KG1 (cell line): ENCODE measurements around the gene CA6.
"Not testable (repeated sequence)": the region's sequence is repeated elsewhere in the genome, so short reads cannot be mapped to it uniquely, and the experiment has no call there.

ENCODE experiments used
- DNase-seq: peaks from one replicate; lab custom pipeline; 2025; lab: John Stamatoyannopoulos, UW

The CA6 gene

DNA sequence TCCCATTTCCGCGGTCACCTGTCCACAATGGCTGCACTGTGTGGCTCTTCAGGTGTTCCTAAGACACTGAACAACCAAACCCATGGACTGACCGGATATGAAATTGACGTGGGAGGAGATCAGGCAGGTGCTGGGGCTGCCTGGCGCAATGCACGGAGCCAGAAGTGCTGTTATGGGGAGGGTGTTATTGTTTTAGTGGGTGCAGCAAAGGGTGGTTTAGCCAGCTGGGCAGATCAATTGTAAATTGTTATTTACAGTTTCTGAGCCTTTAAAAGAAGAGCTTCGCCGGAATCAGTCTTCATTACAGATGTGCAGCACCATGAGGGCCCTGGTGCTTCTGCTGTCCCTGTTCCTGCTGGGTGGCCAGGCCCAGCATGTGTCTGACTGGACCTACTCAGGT, at the start of gene CA6:
Gene CA6 (plus strand): TSS at position 301 of the 400 bp plus-strand sequence. CDS start 19 bp downstream, at position 320.
- DNase-seq, result no peak

DNA sequence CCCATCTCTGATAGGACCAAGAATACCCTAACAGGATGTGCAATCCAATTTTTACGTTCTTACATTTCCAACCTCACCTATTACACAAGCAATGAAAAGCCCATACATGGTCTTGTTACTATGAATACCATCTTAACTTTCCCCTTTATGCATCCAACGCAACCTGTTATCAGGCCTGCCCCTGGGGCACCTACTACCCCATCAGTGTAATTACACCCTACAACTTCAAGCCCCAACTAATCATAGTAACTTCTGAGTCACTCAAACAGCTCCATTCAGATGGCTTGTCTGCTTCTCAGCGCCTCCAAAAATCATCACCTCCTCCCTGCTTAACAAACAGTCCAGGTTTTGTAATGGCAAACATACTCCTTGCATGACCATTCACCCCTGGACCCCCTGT, 48.9 kb upstream of the CA6 start:
- not testable (repeated sequence) for DNase-seq

DNA sequence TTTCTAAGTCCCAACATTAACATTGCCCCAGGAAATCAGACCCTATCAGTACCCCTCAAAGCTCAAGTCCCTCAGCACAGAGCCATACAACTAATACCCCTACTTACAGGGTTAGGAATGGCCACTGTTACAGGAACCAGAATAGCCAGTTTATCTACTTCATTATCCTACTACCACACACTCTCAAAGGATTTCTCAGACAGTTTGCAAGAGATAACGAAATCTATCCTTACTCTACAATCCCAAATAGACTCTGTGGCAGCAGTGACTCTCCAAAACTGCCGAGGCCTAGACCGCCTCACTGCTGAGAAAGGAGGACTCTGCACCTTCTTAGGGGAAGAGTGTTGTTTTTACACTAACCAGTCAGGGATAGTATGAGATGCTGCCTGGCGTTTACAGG, 48.2 kb upstream of the CA6 start:
- DNase-seq, result not testable (repeated sequence)

DNA sequence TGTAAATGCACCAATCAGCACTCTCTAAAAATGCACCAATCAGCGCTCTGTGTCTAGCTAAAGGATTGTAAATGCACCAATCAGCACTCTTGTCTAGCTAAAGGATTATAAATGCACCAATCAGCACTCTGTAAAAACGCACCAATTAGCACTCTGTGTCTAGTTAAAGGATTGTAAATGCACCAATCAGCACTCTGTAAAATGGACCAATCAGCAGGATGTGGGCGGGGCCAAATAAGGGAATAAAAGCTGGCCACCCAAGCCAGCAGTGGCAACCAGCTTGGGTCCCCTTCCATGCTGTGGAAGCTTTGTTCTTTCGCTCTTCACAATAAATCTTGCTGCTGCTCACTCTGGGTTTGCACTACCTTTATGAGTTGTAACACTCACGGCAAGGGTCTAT, 47.2 kb upstream of the CA6 start:
- not testable (repeated sequence) for DNase-seq

DNA sequence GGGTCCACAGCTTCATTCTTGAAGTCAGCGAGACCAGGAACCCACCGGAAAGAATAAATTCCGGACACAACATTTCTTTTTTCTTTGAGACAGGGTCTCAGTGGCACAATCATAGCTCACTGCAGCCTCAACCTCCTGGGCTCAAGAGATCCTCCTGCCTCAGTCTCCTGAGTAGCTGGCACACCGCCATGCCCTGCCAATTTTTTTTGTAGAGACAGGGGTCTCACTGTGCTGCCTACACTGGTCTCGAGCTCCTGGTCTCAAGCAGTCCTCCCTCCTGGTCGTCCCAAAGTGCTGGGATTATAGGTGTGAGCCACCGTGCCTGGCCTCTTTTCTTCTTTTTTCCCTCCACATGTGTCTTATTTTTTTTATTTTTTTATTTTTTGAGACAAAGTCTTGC, 46.6 kb upstream of the CA6 start:
- no peak for DNase-seq

DNA sequence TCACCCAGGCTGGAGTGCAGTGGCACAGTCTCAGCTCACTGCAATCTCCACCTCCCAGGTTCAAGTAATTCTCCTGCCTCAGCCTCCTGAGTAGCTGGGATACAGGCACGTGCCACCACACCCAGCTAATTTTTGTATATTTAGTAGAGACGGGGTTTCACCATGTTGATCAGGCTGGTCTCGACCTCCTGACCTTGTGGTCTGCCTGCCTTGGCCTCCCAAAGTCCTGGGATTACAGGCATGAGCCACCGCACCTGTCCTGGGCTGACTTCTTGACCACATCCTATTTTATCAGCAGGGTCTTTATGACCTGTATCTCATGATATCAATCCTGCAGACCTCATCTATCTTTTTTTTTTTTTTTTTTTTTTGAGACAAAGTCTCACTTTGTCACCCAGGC, 45.0 kb upstream of the CA6 start:
- not testable (repeated sequence) for DNase-seq

DNA sequence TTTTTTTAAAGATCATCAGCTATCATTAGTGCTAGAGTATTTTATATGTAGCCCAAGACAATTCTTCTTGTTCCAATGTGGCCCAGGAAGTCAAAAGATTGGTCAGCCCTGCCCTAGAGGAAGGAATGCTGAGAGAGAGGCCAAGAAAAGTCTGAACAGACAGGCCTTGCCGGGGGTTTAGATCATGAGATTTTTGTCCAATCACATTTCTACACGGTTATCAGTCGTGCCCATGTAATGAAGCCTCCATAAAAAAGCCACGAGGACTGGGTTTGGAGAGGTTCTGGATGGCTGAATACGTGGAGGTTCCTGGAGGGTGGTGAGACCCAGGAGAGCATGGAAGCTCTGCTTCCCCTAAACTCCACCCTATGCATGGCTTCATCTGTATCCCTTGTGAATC, 42.9 kb upstream of the CA6 start:
- DNase-seq, result no peak

DNA sequence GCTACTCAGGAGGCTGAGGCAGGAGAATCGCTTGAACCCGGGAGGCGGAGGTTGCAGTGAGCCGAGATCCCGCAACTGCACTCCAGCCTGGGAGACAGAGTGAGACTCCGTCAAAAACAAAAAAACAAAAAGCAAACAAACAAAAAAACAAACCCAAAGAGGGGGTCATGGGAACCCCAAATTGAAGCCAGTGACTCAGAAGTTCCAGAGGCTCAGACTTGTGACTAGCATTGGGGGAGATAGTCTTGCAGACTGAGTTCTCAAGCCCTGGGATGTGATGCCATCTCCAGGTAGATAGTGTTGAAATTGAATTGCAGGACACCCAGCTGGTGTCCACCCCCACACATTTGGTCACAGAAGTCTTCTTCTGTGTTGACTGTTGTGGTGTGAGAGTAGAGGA, 42.3 kb upstream of the CA6 start:
- DNase-seq, result no peak

DNA sequence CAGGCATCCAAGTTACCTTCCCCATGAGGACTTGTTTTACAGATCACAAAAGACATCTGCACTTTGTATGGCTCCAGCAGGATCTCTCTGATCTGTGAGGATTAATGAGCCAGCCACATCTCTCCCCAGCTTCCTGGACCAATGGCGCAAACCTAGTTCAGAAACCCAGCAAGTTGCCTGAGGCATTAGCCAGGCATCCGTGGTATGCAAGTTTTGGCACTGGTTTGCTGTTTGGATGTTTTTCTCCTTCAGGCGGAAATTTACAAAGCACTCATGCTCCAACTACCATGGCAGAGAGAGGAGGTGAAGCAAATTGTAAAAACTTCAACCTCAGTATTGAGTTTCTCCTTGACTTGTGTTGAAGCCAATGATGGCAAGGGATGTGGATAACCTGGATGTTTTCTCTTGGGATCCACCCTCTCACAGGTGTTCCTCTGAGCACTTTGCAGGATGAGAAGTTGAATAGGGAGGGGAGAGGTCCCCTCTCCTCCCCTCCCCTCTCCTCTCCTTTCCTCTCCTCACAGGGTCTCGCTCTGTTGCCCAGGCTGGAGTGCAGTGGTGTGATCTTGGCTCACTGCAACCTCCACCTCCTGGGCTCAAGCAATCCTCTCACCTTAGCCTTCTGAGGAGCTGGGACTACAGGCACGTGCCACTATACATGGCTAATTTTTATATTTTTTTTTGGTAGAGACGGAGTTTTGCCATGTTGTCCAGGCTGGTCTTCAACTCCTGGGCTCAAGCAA, 41.6 kb upstream of the CA6 start:
- no peak for DNase-seq

DNA sequence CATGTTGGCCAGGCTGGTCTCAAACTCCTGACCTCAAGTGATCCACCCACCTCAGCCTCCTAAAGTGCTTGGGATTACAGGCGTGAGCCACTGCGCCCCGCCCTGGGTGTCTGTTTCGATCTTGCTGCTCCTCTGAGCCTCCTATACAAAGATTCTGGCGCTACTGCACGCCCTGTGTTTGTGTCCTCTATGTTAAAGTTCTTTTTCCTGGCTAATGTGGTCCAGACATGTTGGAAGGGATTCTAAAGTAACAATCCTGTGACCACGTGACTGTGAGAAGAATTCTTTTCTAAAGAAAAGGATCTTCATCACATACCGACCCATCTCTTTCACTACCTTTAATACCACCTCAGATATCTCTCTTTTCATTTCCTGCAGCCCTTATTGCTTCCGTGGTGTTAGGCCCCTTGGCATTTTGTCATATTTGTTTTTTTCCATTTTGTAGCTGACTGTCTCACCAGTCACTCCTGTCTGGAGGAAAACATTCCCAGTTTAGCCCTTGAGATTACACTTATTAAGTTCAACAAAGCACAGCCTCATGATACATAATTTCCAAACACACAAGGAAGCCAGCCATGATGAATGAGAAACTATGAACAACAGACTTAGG, 40.0 kb upstream of the CA6 start:
- no peak for DNase-seq

DNA sequence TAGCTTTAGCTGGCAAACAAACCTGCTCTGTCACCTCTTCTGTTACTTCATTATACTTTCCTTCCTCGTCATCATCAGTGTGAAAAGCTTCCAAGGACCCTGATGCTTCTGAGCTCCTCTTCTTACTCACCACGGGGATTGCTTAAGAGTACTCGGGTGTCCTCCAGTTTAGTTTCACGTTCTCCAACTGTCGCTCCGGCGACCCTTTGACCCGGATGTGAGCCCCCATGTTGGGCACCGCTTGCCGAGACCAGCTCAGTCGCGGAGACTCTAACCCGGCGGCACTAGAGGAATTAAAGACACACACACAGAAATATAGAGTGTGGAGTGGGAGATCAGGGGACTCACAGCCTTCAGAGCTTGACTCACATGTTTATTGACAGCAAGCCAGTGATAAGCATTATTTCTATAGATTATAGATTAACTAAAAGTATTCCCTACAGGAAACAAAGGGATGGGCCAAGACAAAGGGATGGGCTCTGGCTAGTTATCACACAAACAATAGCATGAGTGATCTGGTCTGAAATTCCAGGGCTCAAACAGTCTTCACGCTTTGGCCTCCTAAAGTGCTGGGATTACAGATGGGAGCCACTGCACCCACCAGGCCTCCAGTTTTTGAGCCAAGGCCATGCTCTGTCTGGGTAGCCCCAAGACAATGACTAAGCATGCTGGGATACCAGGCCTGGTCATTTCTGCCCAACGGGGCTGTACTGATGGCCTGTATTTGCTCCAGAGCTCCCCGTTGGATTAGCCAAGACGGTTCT, 37.1 kb upstream of the CA6 start:
- DNase-seq, result no peak

DNA sequence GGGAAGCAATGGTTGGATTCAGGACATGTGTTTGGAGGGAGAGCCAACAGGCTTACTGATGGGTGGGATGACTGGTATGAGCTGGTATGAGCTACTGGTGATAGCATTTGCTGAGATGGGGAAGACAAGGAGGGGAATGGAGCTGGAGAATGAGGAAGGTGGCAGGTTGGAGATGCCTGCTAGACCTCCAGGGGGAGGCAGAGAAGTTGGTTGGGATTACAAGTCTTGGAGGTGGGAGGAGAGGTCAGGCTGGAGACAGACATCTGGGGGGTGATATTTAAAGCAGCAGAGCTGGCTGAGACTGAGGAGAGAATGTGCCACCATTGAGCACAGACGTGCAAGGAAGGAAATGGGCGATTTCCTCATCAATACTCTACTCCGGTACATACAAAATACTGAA, 35.3 kb upstream of the CA6 start:
- no peak for DNase-seq

DNA sequence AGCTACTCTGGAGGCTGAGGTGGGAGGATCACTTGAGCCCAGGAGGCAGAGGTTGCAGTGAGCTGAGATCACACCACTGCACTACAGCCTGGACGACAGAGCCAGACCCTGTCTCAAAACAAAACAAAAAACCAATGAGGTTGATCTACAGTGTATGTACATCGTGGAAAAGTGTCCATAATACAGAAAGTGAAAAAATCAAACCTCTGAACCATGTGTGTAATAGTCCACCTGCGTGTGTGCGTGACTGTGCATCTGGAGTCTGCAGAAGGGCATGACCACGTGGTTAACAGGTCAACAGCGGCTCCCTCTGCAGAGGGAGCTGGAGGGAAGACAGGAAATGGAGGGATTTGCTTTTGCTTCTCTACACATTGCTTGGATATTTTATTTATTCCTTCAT, 34.8 kb upstream of the CA6 start:
- DNase-seq, result no peak

DNA sequence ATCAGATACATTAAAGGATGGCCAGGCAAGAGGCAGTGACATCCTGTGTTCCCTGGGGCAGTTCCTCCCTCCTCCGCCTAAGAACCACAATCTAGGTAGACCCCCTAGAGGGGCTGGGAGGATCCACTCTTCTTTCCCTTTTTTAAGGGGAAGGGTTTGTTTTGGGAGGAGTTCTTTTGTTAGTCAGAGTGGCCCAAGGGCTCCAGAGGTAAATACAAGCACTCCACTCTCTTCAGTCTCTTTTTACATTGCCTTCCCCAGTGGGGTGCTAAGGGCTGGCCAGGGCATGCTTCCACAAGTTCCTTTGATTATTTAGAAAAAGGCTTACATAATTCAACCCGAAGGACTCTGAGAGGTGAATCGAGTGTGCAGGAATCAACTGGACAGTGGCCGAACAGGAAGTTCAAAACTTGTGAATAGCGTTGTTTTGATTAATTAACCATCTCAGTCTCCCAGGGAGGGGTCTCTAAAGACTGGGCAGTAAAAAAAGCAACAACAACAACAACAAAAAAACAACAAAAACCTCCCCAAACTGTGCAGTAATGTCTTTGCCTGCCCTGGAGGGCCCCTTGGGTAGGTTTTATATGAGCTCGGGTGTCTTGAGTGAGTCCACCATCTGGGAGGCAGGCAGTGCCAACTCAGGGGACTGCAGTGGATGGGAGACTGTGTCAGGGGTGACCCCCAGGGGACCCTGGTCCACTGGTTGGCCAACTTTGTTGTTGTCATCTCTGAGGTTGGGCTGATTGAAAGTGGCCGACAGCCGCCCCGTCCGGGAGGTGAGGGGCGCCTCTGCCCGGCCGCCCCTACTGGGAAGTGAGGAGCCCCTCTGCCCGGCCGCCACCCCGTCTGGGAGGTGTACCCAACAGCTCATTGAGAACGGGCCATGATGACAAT, 34.0 kb upstream of the CA6 start:
- no peak for DNase-seq

DNA sequence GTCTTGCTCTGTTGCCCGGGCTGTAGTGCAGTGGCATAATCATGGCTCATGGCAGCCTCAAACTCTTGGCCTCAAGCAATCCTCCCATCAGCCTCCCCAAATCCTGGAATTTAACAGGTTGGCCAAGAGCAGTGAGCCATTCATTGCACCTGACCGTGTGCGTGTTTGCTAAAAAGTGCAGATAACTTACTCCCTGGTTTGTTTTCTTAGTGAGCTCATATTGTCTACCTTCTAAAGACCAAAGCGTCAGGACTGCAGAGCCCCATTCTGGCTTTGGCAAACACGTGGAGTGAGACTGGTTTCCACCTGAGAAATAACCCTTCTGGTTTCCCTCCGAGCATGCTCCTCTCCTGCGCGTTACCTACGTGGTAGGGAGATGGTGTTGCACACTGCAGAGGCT, 32.2 kb upstream of the CA6 start:
- no peak for DNase-seq

DNA sequence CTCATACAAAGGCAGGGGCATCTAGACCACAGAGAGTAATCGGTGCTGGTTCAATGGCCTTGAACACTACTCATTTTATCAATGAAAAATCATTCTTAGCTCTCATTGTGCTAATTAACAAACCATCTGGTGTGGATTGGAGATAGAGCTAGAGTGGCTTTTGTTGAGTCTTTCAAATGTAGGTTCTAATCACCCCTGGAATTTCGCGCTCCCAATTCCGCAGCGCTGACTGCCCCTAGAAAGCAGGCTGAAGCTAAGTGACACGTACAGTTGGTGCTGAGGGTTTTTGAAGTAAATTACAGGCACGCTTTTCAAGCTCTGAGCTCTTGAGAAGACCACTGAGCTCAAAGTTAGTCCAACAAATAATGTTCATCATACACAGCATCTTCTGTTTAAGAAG, 31.2 kb upstream of the CA6 start:
- DNase-seq, result no peak

DNA sequence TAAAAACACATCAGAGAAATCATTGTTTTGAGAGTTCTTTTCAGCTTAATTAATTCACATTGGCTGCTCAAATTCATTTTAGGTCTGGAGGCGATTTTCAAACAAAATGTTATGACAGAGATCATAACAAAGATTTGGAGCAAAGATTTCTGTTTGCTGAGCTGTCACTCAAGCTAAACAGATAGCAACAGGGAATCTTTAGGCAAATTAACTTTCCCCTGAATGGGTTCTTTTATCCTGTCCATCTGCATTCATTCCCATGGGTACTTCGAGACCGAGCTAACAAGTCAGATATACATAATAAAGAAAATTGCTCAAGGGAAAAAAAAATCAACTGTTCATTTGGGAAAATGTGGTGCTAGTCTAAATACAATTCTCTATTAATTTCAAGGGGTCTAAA, 30.2 kb upstream of the CA6 start:
- no peak for DNase-seq

DNA sequence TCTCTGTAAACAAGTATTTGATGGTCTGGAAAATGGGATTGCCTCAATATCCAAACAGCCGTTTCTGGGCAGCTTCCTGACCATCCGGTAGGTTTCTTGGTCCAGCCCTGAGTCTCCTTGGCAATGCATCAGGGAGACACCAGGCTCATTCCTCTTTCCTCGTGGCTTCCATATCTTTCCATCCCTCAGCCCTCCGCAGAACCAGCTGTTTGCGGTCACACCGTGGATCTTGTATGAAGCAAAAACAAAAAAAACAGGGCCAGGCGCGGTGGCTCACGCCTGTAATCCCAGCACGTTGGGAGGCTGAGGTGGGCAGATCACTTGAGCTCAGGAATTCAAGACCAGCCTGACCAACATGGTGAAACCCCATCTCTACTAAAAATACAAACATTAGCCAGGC, 28.1 kb upstream of the CA6 start:
- not testable (repeated sequence) for DNase-seq

DNA sequence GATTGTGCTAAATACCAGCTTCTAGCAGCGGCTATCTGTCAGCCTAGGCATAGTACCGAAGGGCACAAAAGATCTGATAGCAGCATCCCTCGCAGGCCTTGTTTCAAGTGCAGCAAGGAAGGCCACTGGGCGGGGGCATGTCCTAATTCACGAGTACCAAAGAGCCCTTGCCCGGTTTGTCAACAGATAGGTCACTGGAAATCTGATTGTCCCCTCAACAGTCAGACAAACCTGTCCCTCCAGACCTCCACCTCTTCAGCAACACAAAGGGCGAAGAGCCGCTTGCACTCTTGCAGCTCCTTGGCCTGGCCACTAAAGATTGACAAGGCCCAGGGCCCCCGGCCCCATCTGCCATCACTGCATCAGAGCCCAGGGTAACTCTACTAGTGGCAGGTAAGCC, 22.7 kb upstream of the CA6 start:
- DNase-seq, result no peak

DNA sequence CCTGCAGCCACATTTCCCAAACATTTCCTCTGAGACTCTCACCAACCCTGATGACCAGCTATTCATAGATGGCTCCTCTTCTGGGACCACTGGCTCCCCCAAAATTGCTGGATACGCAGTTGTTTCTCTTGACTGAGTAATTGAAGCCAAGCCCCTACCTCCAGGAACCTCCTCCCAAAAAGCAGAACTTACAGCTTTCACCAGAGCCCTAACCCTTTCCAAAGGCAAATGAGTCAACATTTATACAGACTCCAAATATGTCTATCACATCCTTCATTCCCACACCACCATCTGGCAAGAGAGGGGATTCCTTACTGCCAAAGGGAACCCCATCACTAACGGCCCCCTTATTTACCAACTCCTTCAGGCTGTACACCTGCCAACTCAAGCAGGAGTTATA, 20.3 kb upstream of the CA6 start:
- DNase-seq, result no peak

DNA sequence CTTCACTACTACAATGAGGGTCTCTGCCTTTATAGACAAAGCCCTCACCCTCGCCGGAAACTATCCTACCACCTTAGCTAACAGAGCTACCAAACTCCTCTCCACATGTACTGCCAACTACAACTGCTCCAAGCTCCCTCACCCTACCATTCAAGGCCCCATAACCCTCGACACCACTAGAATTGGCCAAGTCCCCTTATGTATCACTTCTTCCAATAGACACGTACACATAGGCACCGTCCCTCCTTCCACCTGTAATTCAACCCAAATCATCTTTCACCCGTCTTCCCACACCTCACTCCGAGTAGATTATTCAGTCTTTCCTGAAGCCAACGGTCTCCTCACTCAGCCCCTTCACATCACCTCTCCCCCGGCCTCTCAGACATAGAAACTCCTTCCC, 19.7 kb upstream of the CA6 start:
- no peak for DNase-seq
